SK-N-SH treated with all-trans-retinoic acid at 6 μM for 48 hours (cell line): ENCODE measurements around the gene DNAH7.

Source experiments
- ARNTL ChIP-seq: fragments of 450-650 bp; formaldehyde crosslinking; IDR thresholded peaks from 2 replicates; pipeline ENCODE4 v1.5.0; 2020; ENCODE audit warnings: low read depth, mild to moderate bottlenecking, moderate library complexity, borderline replicate concordance
- BACH2 ChIP-seq: fragments of 250-450 bp; sonication (Bioruptor Pico); IDR thresholded peaks from 2 replicates; pipeline ENCODE4 v1.9.0; 2021; ENCODE audit warnings: mild to moderate bottlenecking, borderline replicate concordance
- CREB5 ChIP-seq: fragments of 250-450 bp; sonication (Bioruptor Pico); IDR thresholded peaks from 2 replicates; pipeline ENCODE4 v1.5.1; 2020; ENCODE audit warnings: low read depth, mild to moderate bottlenecking, moderate library complexity
- CSDC2 ChIP-seq: fragments of 250-450 bp; sonication (Bioruptor Pico); IDR thresholded peaks from 2 replicates; pipeline ENCODE4 v1.5.0; 2020; ENCODE audit warnings: mild to moderate bottlenecking, moderate library complexity
- CSRNP3 ChIP-seq: fragments of 250-450 bp; sonication (Bioruptor Pico); IDR thresholded peaks from 2 replicates; pipeline ENCODE4 v1.5.1; 2021; ENCODE audit warnings: mild to moderate bottlenecking, moderate library complexity
- PATZ1 ChIP-seq: fragments of 250-450 bp; sonication (Bioruptor Pico); IDR thresholded peaks from 2 replicates; pipeline ENCODE4 v1.8.0; 2020; ENCODE audit warnings: mild to moderate bottlenecking, moderate library complexity, borderline replicate concordance
- PPARA ChIP-seq: fragments of 250-450 bp; sonication (Bioruptor Pico); IDR thresholded peaks from 2 replicates; pipeline ENCODE4 v1.5.0; 2020; ENCODE audit warnings: mild to moderate bottlenecking, borderline replicate concordance
- SNAI2 ChIP-seq: fragments of 250-450 bp; sonication (Bioruptor Pico); IDR thresholded peaks from 2 replicates; pipeline ENCODE4 v1.5.0; 2020; ENCODE audit warnings: mild to moderate bottlenecking, moderate library complexity
- ZFP3 ChIP-seq: fragments of 250-450 bp; sonication (Bioruptor Pico); IDR thresholded peaks from 2 replicates; pipeline ENCODE4 v1.5.0; 2020; ENCODE audit warnings: mild to moderate bottlenecking, moderate library complexity
- ZFP30 ChIP-seq: fragments of 450-650 bp; formaldehyde crosslinking; IDR thresholded peaks from 2 replicates; pipeline ENCODE4 v1.5.0; 2022; ENCODE audit warnings: mild to moderate bottlenecking, moderate library complexity
- ZNF565 ChIP-seq: fragments of 450-650 bp; formaldehyde crosslinking; conservative IDR thresholded peaks from 2 replicates; pipeline ENCODE4 v1.5.0; 2020; ENCODE audit warnings: low read depth, mild to moderate bottlenecking, moderate library complexity

- TF ChIP-seq CSDC2 (CRISPR knock-in tag) (no peak), PATZ1 (CRISPR knock-in tag) (no peak), CSRNP3 (CRISPR knock-in tag) (no peak), SNAI2 (CRISPR knock-in tag) (no peak), ARNTL (CRISPR knock-in tag) (no peak), BACH2 (CRISPR knock-in tag) (no peak), PPARA (no peak), CREB5 (CRISPR knock-in tag) (no peak), ZNF565 (CRISPR knock-in tag) (no peak), ZFP30 (CRISPR knock-in tag) (no peak), ZFP3 (CRISPR knock-in tag) (no peak)
These were observed 230.6 kb downstream of the DNAH7 start for GRCh38 chr2:195838002-195838401.
